ENCODE measurements around the gene PELO. TPM values are rescaled to one million over a fixed set of nuclear protein-coding genes. Genes with fewer than 3 reads are reported as not detected.

The PELO gene
- polyA plus RNA-seq, 1 donor (not counting 4 experiments of a cell fraction or from before 2014, with no cell fraction given), result 10.6 TPM

DNA sequence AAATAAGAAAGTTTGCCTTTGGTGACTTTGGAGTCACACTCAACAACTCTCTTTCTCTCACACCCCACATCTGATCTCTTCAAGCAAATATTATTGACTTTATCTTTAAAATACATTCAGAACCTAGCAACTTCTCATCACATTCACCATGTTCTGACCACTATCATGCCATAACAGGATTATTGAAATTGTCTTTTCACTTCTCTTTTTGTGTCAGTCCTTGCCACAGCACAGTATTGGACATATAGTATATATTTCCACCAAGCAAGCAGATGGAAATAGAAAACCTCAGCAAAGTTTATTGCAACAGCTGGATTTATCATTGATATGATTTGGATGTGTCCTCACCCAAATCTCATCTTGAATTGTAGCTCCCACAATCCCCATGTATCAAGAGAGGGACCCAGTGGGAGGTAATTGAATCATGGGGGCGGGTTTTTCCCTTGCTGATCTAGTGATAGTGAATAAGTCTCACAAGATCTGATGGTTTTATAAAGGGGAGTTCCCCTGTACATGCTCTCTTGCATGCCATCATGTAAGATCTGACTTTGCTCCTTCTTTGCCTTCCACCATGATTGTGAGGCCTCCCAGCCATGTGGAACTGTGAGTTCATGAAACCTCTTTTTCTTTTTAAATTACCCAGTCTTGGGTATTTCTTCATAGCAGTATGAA, 26.9 kb upstream of the PELO start:
- Histone ChIP-seq H3K9me3 (ENCODE audit: control insufficient read depth, low read depth, low read length) (no peaks in the 10 kb centered on the region), H3K9ac (ENCODE audit: control insufficient read depth, extremely low read depth, insufficient read depth, low read length) (no peak overlapping the region), H3K4me3 (ENCODE audit: control insufficient read depth in 2 of 3, extremely low read depth in 1 of 3, insufficient read depth in 2 of 3, low read depth in 1 of 3, low read length in 3 of 3) (no peak overlapping the region), H3K4me2 (ENCODE audit: control insufficient read depth, extremely low read depth, insufficient read depth, low read depth, low read length) (no peak overlapping the region), H3K79me2 (ENCODE audit: control insufficient read depth, insufficient read depth, low read length) (no peaks in the 10 kb centered on the region), H3K27me3 (ENCODE audit: control insufficient read depth, extremely low read depth, insufficient read depth, low read length) (no peaks in the 10 kb centered on the region), H3K4me1 (ENCODE audit: control insufficient read depth, extremely low read depth, insufficient read depth, low read length) (no peaks in the 10 kb centered on the region), H3K9me1 (ENCODE audit: control insufficient read depth, extremely low read depth, insufficient read depth, low read length) (no peaks in the 10 kb centered on the region), H3K27ac (ENCODE audit: control insufficient read depth, insufficient read depth, low read length) (no peak overlapping the region), H4K20me1 (ENCODE audit: control insufficient read depth, extremely low read depth, insufficient read depth, low read length) (no peaks in the 10 kb centered on the region), H3K36me3 (ENCODE audit: control insufficient read depth in 2 of 2, extremely low read depth in 1 of 2, insufficient read depth in 2 of 2, low read length in 2 of 2) (no peaks in the 10 kb centered on the region), H2AFZ (ENCODE audit: control insufficient read depth, low read length) (no peak overlapping the region)
- dilution Hi-C loops (cut with MboI; ENCODE audit: extremely low pct_ligation_motif_present, low sequenced_read_pairs), result no loop called here
- no peak for DNase-seq (ENCODE audit: low read depth, low spot score)
- no peak for FAIRE-seq
- TF ChIP-seq, protein P1, sequence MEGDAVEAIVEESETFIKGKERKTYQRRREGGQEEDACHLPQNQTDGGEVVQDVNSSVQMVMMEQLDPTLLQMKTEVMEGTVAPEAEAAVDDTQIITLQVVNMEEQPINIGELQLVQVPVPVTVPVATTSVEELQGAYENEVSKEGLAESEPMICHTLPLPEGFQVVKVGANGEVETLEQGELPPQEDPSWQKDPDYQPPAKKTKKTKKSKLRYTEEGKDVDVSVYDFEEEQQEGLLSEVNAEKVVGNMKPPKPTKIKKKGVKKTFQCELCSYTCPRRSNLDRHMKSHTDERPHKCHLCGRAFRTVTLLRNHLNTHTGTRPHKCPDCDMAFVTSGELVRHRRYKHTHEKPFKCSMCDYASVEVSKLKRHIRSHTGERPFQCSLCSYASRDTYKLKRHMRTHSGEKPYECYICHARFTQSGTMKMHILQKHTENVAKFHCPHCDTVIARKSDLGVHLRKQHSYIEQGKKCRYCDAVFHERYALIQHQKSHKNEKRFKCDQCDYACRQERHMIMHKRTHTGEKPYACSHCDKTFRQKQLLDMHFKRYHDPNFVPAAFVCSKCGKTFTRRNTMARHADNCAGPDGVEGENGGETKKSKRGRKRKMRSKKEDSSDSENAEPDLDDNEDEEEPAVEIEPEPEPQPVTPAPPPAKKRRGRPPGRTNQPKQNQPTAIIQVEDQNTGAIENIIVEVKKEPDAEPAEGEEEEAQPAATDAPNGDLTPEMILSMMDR (optimal IDR thresholded peaks at IDR 0.05 in 1 of 3, IDR thresholded peaks at IDR 0.05 in 1 of 3, conservative IDR thresholded peaks at IDR 0.05 in 1 of 3; ENCODE audit: extremely low read depth in 1 of 3, insufficient read depth in 2 of 3, low read length in 3 of 3), result no peak
- no peak for TF ChIP-seq EZH2 (IDR thresholded peaks at IDR 0.05; ENCODE audit: low read length)

DNA sequence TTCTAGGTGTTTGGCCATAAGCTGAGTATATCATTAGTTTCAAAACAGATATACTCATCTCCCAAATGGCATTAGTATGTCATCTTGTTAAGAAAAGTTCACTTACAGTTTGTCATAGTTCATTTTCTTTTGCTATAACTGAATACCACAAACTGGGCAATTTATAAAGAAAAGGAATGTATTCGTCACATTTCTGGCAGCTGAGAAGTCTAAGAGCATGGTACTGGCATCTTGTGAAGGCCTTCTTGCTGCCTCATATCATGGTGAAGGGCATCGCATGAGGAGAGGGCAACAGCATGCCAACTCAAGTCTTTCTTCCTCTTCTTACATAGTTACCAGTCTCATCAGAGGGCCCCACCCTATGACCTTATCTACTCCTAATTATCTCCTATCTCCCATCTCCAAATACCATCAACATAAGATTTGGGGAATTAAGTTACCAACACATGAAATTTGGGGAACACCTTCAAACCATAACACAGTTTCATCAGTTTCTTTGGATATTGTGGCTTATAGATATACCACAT, 20.4 kb upstream of the PELO start:
- TF ChIP-seq EZH2 (IDR thresholded peaks at IDR 0.05; ENCODE audit: low read length), result no peak
- TF ChIP-seq, protein P1 (optimal IDR thresholded peaks at IDR 0.05 in 1 of 3, IDR thresholded peaks at IDR 0.05 in 1 of 3, conservative IDR thresholded peaks at IDR 0.05 in 1 of 3; ENCODE audit: extremely low read depth in 1 of 3, insufficient read depth in 2 of 3, low read length in 3 of 3), result no peak
- H3K79me2 ChIP-seq (ENCODE audit: control insufficient read depth, insufficient read depth, low read length), result no peaks in the 10 kb centered on the region
- H3K9ac ChIP-seq (ENCODE audit: control insufficient read depth, extremely low read depth, insufficient read depth, low read length), result no peak overlapping the region
- dilution Hi-C loops (cut with MboI; ENCODE audit: extremely low pct_ligation_motif_present, low sequenced_read_pairs), result no loop called here
- no peak overlapping the region for H2AFZ ChIP-seq (ENCODE audit: control insufficient read depth, low read length)
- H3K36me3 ChIP-seq (ENCODE audit: control insufficient read depth in 2 of 2, extremely low read depth in 1 of 2, insufficient read depth in 2 of 2, low read length in 2 of 2), result no peaks in the 10 kb centered on the region
- H3K27me3 ChIP-seq (ENCODE audit: control insufficient read depth, extremely low read depth, insufficient read depth, low read length), result no peaks in the 10 kb centered on the region
- no peak overlapping the region for H3K27ac ChIP-seq (ENCODE audit: control insufficient read depth, insufficient read depth, low read length)
- FAIRE-seq (no peak), DNase-seq (ENCODE audit: low read depth, low spot score) (no peak)
- H3K4me3 ChIP-seq (ENCODE audit: control insufficient read depth in 2 of 3, extremely low read depth in 1 of 3, insufficient read depth in 2 of 3, low read depth in 1 of 3, low read length in 3 of 3), result no peak overlapping the region
- H3K4me1 ChIP-seq (ENCODE audit: control insufficient read depth, extremely low read depth, insufficient read depth, low read length), result no peaks in the 10 kb centered on the region
- H3K9me3 ChIP-seq (ENCODE audit: control insufficient read depth, low read depth, low read length), result no peaks in the 10 kb centered on the region
- H3K4me2 ChIP-seq (ENCODE audit: control insufficient read depth, extremely low read depth, insufficient read depth, low read depth, low read length), result no peak overlapping the region
- no peaks in the 10 kb centered on the region for H3K9me1 ChIP-seq (ENCODE audit: control insufficient read depth, extremely low read depth, insufficient read depth, low read length)
- no peaks in the 10 kb centered on the region for H4K20me1 ChIP-seq (ENCODE audit: control insufficient read depth, extremely low read depth, insufficient read depth, low read length)
